ENCODE data around the gene NTMT2.
"Not testable (repeated sequence)": the region's sequence is repeated elsewhere in the genome, so short reads cannot be mapped to it uniquely, and the experiment has no call there.

NTMT2 gene

GRCh38 chr1:170156594-170156993 lies 10.8 kb downstream of the NTMT2 start:
- DNase-seq (ENCODE audit: low read depth in 1 of 2, low spot score in 1 of 2) = no peak

GRCh38 chr1:170157820-170158219 lies 12.1 kb downstream of the NTMT2 start:
- DNase-seq (ENCODE audit: low read depth in 1 of 2, low spot score in 1 of 2) = no peak

GRCh38 chr1:170162459-170163246 lies 16.9 kb downstream of the NTMT2 start:
- no peak for DNase-seq (ENCODE audit: low read depth in 1 of 2, low spot score in 1 of 2)

- no peak for DNase-seq (ENCODE audit: low read depth in 1 of 2, low spot score in 1 of 2)
Measured at GRCh38 chr1:170164103-170164763, 18.5 kb downstream of the NTMT2 start.

- no peak for DNase-seq (ENCODE audit: low read depth in 1 of 2, low spot score in 1 of 2)
Measured at GRCh38 chr1:170166518-170167180, 20.9 kb downstream of the NTMT2 start.

GRCh38 chr1:170168265-170168664 lies 22.5 kb downstream of the NTMT2 start:
- DNase-seq (ENCODE audit: low read depth in 1 of 2, low spot score in 1 of 2) = no peak

- DNase-seq (ENCODE audit: low read depth in 1 of 2, low spot score in 1 of 2) = not testable (repeated sequence)
Measured at GRCh38 chr1:170170513-170170912, 24.8 kb downstream of the NTMT2 start.

GRCh38 chr1:170174395-170174794 lies 28.6 kb downstream of the NTMT2 start:
- DNase-seq (ENCODE audit: low read depth in 1 of 2, low spot score in 1 of 2) = no peak

- no peak for DNase-seq (ENCODE audit: low read depth in 1 of 2, low spot score in 1 of 2)
Measured at GRCh38 chr1:170175041-170175440, 29.3 kb downstream of the NTMT2 start.

- DNase-seq (ENCODE audit: low read depth in 1 of 2, low spot score in 1 of 2) = no peak
Measured at GRCh38 chr1:170175484-170175883, 29.7 kb downstream of the NTMT2 start.

- no peak for DNase-seq (ENCODE audit: low read depth in 1 of 2, low spot score in 1 of 2)
Measured at GRCh38 chr1:170176772-170177171, 31.0 kb downstream of the NTMT2 start.

GRCh38 chr1:170182442-170182841 lies 36.7 kb downstream of the NTMT2 start:
- DNase-seq (ENCODE audit: low read depth in 1 of 2, low spot score in 1 of 2) = no peak

GRCh38 chr1:170192546-170192945 lies 46.8 kb downstream of the NTMT2 start:
- DNase-seq (ENCODE audit: low read depth in 1 of 2, low spot score in 1 of 2) = no peak

GRCh38 chr1:170194451-170194850 lies 48.7 kb downstream of the NTMT2 start:
- DNase-seq (ENCODE audit: low read depth in 1 of 2, low spot score in 1 of 2) = no peak

GRCh38 chr1:170196490-170197236 lies 50.9 kb downstream of the NTMT2 start:
- no peak for DNase-seq (ENCODE audit: low read depth in 1 of 2, low spot score in 1 of 2)

- no peak for DNase-seq (ENCODE audit: low read depth in 1 of 2, low spot score in 1 of 2)
Measured at GRCh38 chr1:170198090-170198489, 52.3 kb downstream of the NTMT2 start.

- DNase-seq (ENCODE audit: low read depth in 1 of 2, low spot score in 1 of 2) = no peak
Measured at GRCh38 chr1:170198584-170198983, 52.8 kb downstream of the NTMT2 start.

GRCh38 chr1:170200161-170200560 lies 54.4 kb downstream of the NTMT2 start:
- DNase-seq (ENCODE audit: low read depth in 1 of 2, low spot score in 1 of 2) = no peak

- no peak for DNase-seq (ENCODE audit: low read depth in 1 of 2, low spot score in 1 of 2)
Measured at GRCh38 chr1:170200621-170201397, 55.0 kb downstream of the NTMT2 start.

GRCh38 chr1:170203693-170204092 lies 57.9 kb downstream of the NTMT2 start:
- no peak for DNase-seq (ENCODE audit: low read depth in 1 of 2, low spot score in 1 of 2)

GRCh38 chr1:170204121-170204520 lies 58.4 kb downstream of the NTMT2 start:
- no peak for DNase-seq (ENCODE audit: low read depth in 1 of 2, low spot score in 1 of 2)

Data from activated T-helper 1 cell treated with anti-CD3 and anti-CD28 coated beads, Interleukin-2, amount 50 U/mL, for 16 hours (primary cell).